IPS DF 6.9 (cell line): ENCODE measurements around the gene CNIH4.
"Not testable (repeated sequence)": the region's sequence is repeated elsewhere in the genome, so short reads cannot be mapped to it uniquely, and the experiment has no call there.

Experiments used
- DNase-seq: peaks from one replicate; pipeline ENCODE4 v3.0.0-alpha.2; 2013; ENCODE audit warnings: low read depth, low spot score
- H3K27ac ChIP-seq: one replicate; pipeline ENCODE4 v1.5.1; 2013; ENCODE audit warnings: low read length, control low read depth
- H3K27me3 ChIP-seq: 2 replicates; pipeline ENCODE4 v1.6.1; 2013; ENCODE audit warnings: mild to moderate bottlenecking, low read length; ENCODE audit not compliant: control insufficient read depth, insufficient read depth
- H3K36me3 ChIP-seq: 2 replicates; pipeline ENCODE4 v1.6.1; 2013; ENCODE audit warnings: low read length; ENCODE audit not compliant: control insufficient read depth, insufficient read depth
- H3K4me1 ChIP-seq: 2 replicates; pipeline ENCODE4 v1.6.1; 2013; ENCODE audit warnings: low read length; ENCODE audit not compliant: control insufficient read depth, insufficient read depth
- H3K4me3 ChIP-seq: 2 replicates; pipeline ENCODE4 v1.5.1; 2013; ENCODE audit warnings: mild to moderate bottlenecking, low read length
- H3K9me3 ChIP-seq: 2 replicates; pipeline ENCODE4 v1.6.1; 2013; ENCODE audit warnings: low read length, inconsistent platforms; ENCODE audit not compliant: control insufficient read depth, insufficient read depth
- WGBS: extraction: QIAGEN DNeasy Blood & Tissue Kit; methylation state at CpG from one replicate; pipeline ENCODE4 v1.1.7; 2013; ENCODE audit warnings: mixed read lengths, missing lambda C conversion rate; ENCODE audit not compliant: insufficient read length, insufficient coverage; 5-methylcytosine and 5-hydroxymethylcytosine counted together

The CNIH4 gene

DNA sequence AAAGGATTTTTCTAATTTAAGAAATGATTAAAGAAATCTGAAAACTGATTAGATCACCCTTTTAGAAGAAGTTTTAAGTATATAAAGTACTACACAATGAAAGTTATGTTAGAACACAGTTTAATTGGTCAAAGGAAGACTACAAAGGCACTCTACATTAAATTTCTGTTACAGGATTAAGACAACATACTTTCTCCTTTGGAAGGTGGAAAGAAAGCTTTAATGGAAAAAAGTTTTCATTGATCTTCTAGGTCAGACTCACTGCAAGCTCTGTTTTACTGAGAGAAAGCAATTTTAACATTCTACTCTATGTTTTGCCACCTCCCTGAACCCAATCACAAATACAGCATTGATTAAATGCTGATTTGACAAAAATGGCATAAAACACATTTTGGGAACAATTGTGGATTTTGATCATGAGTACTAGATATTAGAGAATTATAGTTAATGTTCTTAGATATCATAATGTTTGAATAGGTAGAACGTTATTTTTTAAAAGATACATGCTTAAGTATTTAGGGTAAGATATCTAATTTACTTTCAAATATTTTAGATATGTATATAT, 45.9 kb downstream of the CNIH4 start:
- Histone ChIP-seq H3K9me3 (no peaks in the 10 kb centered on the region), H3K27ac (no peak overlapping the region), H3K4me1 (no peaks in the 10 kb centered on the region), H3K36me3 (peaks cover 10% of the 10 kb centered on the region; the same call in 1 of the 2 replicates), H3K27me3 (no peaks in the 10 kb centered on the region), H3K4me3 (no peak overlapping the region)
- WGBS, result 100% methylated on average over 1 of the region's 1 CpG
- no peak for DNase-seq

GRCh38 chr1:224404916-224405603, 48.4 kb downstream of the CNIH4 start:
- no peaks in the 10 kb centered on the region for H3K27me3 ChIP-seq
- H3K27ac ChIP-seq, result no peak overlapping the region
- H3K4me1 ChIP-seq, result no peaks in the 10 kb centered on the region
- H3K36me3 ChIP-seq, result peaks cover 3% of the 10 kb centered on the region; the same call in 1 of the 2 replicates
- DNase-seq, result no peak
- no peaks in the 10 kb centered on the region for H3K9me3 ChIP-seq
- WGBS, result no CpG with 5 or more reads among the region's 3 CpGs
- H3K4me3 ChIP-seq, result no peak overlapping the region

DNA sequence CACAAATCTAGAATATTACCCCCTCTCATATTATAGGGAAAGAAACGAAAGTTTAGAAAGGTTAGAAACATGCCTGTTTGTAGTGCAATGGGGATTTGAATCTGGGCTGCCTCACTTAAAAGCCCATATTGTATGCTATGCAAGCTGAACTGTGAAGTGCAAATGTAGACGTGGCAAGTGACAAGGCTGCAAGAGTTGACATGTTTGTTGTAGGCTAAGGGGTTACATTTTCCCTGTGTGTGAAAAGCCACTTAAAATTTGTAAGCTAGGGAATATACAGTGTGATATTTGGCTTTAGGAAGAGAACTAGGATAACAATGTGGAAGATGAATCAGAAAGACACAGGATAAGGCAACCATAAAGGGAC, 48.9 kb downstream of the CNIH4 start:
- no peak for DNase-seq
- Histone ChIP-seq H3K27ac (no peak overlapping the region), H3K36me3 (peaks cover 3% of the 10 kb centered on the region; the same call in 1 of the 2 replicates), H3K4me1 (no peaks in the 10 kb centered on the region), H3K27me3 (no peaks in the 10 kb centered on the region), H3K9me3 (no peaks in the 10 kb centered on the region), H3K4me3 (no peak overlapping the region)
- WGBS, result no CpG with 5 or more reads among the region's 2 CpGs

DNA sequence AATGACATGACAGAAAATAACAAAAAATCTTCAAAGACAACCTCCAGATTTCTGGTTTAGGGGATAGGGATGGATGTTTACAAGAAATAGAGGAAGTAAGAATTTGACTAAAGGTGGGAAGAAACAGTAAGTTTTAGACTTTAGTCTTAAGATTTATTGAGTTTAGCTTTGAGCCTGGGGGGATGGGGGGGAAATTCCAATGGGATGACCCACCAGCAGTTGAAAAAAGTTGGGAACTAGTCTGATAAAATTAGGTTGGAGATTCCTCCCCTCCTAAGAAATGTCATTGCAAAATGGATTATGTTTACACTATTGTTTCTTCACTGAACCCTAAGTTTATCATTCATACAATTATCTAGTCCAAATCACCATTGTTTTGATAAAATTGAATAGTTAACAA, 49.5 kb downstream of the CNIH4 start:
- Histone ChIP-seq H3K27ac (no peak overlapping the region), H3K27me3 (no peaks in the 10 kb centered on the region), H3K4me1 (no peaks in the 10 kb centered on the region), H3K4me3 (no peak overlapping the region), H3K9me3 (no peaks in the 10 kb centered on the region), H3K36me3 (no peaks in the 10 kb centered on the region; the same call in 1 of the 2 replicates)
- no peak for DNase-seq

- Histone ChIP-seq H3K27ac (no peak overlapping the region), H3K4me1 (no peaks in the 10 kb centered on the region), H3K4me3 (no peak overlapping the region), H3K27me3 (no peaks in the 10 kb centered on the region), H3K36me3 (no peaks in the 10 kb centered on the region; the same call in 1 of the 2 replicates), H3K9me3 (no peaks in the 10 kb centered on the region)
- DNase-seq, result no peak
- whole genome bisulfite sequencing, result 100% methylated on average over 1 of the region's 7 CpGs
These were observed 51.1 kb downstream of the CNIH4 start for GRCh38 chr1:224407571-224408293.

- no CpG with 5 or more reads among the region's 1 CpG for WGBS
- Histone ChIP-seq H3K36me3 (no peaks in the 10 kb centered on the region; the same call in 1 of the 2 replicates), H3K27ac (no peak overlapping the region), H3K27me3 (no peaks in the 10 kb centered on the region), H3K4me3 (no peak overlapping the region), H3K4me1 (no peaks in the 10 kb centered on the region), H3K9me3 (no peaks in the 10 kb centered on the region)
- no peak for DNase-seq
These were observed 51.6 kb downstream of the CNIH4 start for GRCh38 chr1:224408294-224408590.

DNA sequence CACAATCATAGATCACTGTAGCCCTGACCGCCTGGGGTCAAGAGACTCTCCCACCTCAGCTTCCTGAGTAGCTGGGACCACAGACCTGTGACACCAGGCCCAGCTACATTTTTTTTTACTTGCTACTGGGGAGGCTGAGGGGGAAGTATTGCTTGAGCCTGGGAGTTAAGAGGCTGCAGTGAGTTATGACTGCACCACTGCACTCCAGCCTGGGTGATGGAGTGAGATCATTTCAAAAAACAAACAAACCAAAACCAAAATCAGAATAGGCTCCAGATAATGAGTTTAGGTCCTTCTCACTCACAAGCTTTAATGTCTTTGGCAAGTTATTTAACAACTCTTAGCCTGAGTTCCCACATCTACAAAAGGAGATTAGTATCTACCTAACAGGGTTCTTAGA, 55.1 kb downstream of the CNIH4 start:
- Histone ChIP-seq H3K27me3 (no peaks in the 10 kb centered on the region), H3K27ac (no peak overlapping the region), H3K9me3 (no peaks in the 10 kb centered on the region), H3K4me1 (no peaks in the 10 kb centered on the region), H3K36me3 (no peaks in the 10 kb centered on the region; the same call in 1 of the 2 replicates), H3K4me3 (no peak overlapping the region)
- no CpG with 5 or more reads among the region's 1 CpG for WGBS
- no peak for DNase-seq

- H3K9me3 ChIP-seq, result no peaks in the 10 kb centered on the region
- H3K27me3 ChIP-seq, result no peaks in the 10 kb centered on the region
- DNase-seq, result no peak
- H3K27ac ChIP-seq, result no peak overlapping the region
- H3K4me1 ChIP-seq, result no peaks in the 10 kb centered on the region
- H3K36me3 ChIP-seq, result peaks cover 21% of the 10 kb centered on the region; the same call in 1 of the 2 replicates
- H3K4me3 ChIP-seq, result no peak overlapping the region
These were observed 63.4 kb downstream of the CNIH4 start for GRCh38 chr1:224420106-224420505.

DNA sequence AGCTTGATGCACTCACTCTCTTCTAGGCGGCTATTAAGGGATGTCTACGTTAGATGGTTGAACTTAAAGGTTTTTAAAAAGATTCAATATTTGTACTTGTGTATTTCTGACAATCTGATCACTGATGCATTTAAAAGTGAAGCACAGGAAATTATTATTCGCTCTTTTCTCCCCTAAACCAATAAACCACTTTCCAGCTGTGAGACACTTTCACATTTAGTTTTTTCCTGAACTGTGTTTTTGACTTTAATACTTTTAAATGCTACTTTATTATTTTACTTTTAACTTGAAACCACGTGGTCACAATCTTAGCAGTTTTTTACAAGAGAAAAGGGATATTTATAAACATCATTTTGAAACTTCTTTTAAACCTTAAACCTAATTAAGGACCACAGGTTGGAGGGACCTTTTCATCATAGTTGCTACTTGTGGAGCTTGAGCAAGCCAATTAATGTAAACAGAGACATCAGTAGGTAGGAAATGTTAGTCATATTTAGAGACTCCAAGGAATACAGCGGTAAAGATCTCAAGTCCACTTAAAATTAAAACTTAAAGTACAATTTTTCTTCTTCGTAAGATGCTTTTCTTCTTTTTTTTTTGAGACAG, 68.7 kb downstream of the CNIH4 start:
- Histone ChIP-seq H3K4me1 (no peaks in the 10 kb centered on the region), H3K9me3 (no peaks in the 10 kb centered on the region), H3K27me3 (no peaks in the 10 kb centered on the region), H3K27ac (no peak overlapping the region), H3K4me3 (no peak overlapping the region), H3K36me3 (peaks cover 18% of the 10 kb centered on the region; the same call in 1 of the 2 replicates)
- WGBS, result no CpG with 5 or more reads among the region's 6 CpGs
- DNase-seq, result no peak

DNA sequence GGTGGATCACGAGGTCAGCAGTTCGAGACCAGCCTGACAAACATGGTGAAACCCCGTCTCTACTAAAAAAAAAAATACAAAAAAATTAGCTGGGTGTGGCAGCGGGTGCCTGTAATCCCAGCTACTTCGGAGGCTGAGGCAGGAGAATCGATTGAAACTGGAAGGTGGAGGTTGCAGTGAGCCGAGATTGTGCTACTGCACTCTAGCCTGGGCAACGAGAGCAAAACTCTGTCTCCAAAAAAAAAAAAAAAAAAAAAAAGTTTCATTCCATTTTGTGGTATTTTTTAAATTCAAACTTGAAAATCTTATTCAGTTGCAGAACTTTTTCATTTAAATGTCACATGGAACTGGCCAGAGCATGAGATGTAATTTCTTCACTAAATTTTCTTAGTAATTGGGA, 70.2 kb downstream of the CNIH4 start:
- H3K9me3 ChIP-seq, H3K4me3 ChIP-seq, H3K4me1 ChIP-seq, DNase-seq, H3K27me3 ChIP-seq, H3K27ac ChIP-seq: not testable (repeated sequence)
- H3K36me3 ChIP-seq, result peaks cover 16% of the 10 kb centered on the region; the same call in 1 of the 2 replicates
- WGBS, result no CpG with 5 or more reads among the region's 8 CpGs
